Measurements from ENCODE around the gene FYB1.

GRCh38 chr5:39206630-39207321 is 12.6 kb downstream of the FYB1 start:
- TF ChIP-seq REST (IDR thresholded peaks at IDR 0.05; ENCODE audit: insufficient read depth in 1 of 2, low read depth in 2 of 2, low read length in 1 of 2) (no peak), CTCF (IDR thresholded peaks at IDR 0.05) (no peak), POLR2AphosphoS5 (IDR thresholded peaks at IDR 0.05; ENCODE audit: low read depth, low read length) (no peak)

All from Panc1 (cell line).